Panc1 (cell line): ENCODE results near the gene AGRP. TPM values are rescaled to one million over a fixed set of nuclear protein-coding genes. Genes with fewer than 3 reads are reported as not detected.

Experiments
- ATAC-seq: fragments of 200-7000 bp; cut with Tn5 transposase; 2 replicates; pipeline ENCODE4 v1.9.1; 2020; ENCODE audit warnings: mild to moderate bottlenecking, moderate library complexity
- BruUV-seq: library from RNA; stranded (reverse); fragments of 400-500 nt; replicated peaks from 2 replicates; lab custom pipeline; 2021; lab: Mats Ljungman, UMichigan
- CTCF ChIA-PET: fragments of 300-600 bp; sonication (Branson Sonifier 250); formaldehyde crosslinking; loops from one replicate; lab custom pipeline; 2022; ENCODE audit warnings: antibody characterized with exemption; lab: Charles Lee
- POLR2A ChIA-PET: fragments of 300-600 bp; sonication (Branson Sonifier 250); formaldehyde crosslinking; loops from one replicate; lab custom pipeline; 2022; ENCODE audit warnings: antibody characterized with exemption; lab: Charles Lee
- DNase-seq: peaks from one replicate; pipeline ENCODE4 v3.0.0-alpha.2; 2010; ENCODE audit warnings: low read depth, low spot score
- H3K27ac ChIP-seq: 2 replicates; pipeline ENCODE4 v1.5.1; 2011; ENCODE audit warnings: mild to moderate bottlenecking, low read length, inconsistent platforms
- H3K27me3 ChIP-seq: fragments of 200-500 bp; sonication (Bioruptor generic); 2 replicates; pipeline ENCODE4 v1.6.0; 2014; ENCODE audit warnings: low read length, inconsistent platforms; ENCODE audit not compliant: control insufficient read depth, insufficient read depth
- H3K36me3 ChIP-seq: fragments of 200-500 bp; sonication (Bioruptor generic); 2 replicates; pipeline ENCODE4 v1.5.1; 2014; ENCODE audit warnings: inconsistent platforms, mild to moderate bottlenecking, low read length, moderate library complexity; ENCODE audit not compliant: control insufficient read depth, insufficient read depth
- H3K4me1 ChIP-seq: 2 replicates; pipeline ENCODE4 v1.5.1; 2011; ENCODE audit warnings: inconsistent platforms, mild to moderate bottlenecking, low read length, moderate library complexity; ENCODE audit not compliant: control insufficient read depth, insufficient read depth
- H3K4me3 ChIP-seq, 2 experiments: 2 replicates each; pipeline ENCODE4 v1.5.1; 2011 to 2012; ENCODE audit warnings: low read depth in 2 of 2, low read length in 2 of 2, mild to moderate bottlenecking in 2 of 2, inconsistent platforms in 1 of 2, moderate library complexity in 1 of 2
- H3K9me3 ChIP-seq: fragments of 200-500 bp; sonication (Bioruptor generic); 2 replicates; pipeline ENCODE4 v1.5.1; 2014; ENCODE audit warnings: low read depth, mild to moderate bottlenecking, inconsistent platforms, low read length, moderate library complexity; ENCODE audit not compliant: control insufficient read depth, insufficient read depth
- CTCF ChIP-seq: fragments of 450-650 bp; IDR thresholded peaks from 2 replicates; pipeline ENCODE4 v1.5.1; 2017; ENCODE audit warnings: mild to moderate bottlenecking
- POLR2AphosphoS5 ChIP-seq: IDR thresholded peaks from 2 replicates; pipeline ENCODE4 v1.6.1; 2012; ENCODE audit warnings: mild to moderate bottlenecking, low read depth, low read length, moderate library complexity
- REST ChIP-seq, 2 experiments: IDR thresholded peaks; 2 replicates each; pipeline ENCODE4 v1.6.1; 2011 to 2012; ENCODE audit warnings: low read depth in 2 of 2, control low read depth in 1 of 2, low read length in 1 of 2, mild to moderate bottlenecking in 1 of 2, moderate library complexity in 1 of 2; ENCODE audit not compliant: insufficient read depth in 1 of 2
- SIN3A ChIP-seq: IDR thresholded peaks from 2 replicates; pipeline ENCODE4 v1.6.1; 2012; ENCODE audit warnings: low read depth, mild to moderate bottlenecking, low read length, moderate library complexity, borderline replicate concordance; ENCODE audit not compliant: insufficient read depth
- TCF7L2 ChIP-seq: IDR thresholded peaks from 2 replicates; pipeline ENCODE4 v1.6.1; 2011; ENCODE audit warnings: mild to moderate bottlenecking, low read depth, low read length, inconsistent platforms
- in situ Hi-C: cut with HindIII; loops from 2 replicates; pipeline ENCODE4 v1.10.0; 2016; ENCODE audit warnings: low sequenced_read_pairs, low pct_unique_long_range_greater_than_20kb
- intact Hi-C: fragments of 100-400 bp; cut with micrococcal nuclease; formaldehyde crosslinking; loops from one replicate; pipeline ENCODE4 v1.10.0; 2022; ENCODE audit not compliant: unreplicated experiment
- total RNA-seq: library from RNA; stranded (reverse); gene quantifications from one replicate; pipeline ENCODE4 v1.2.1, GENCODE V29; 2021; ENCODE audit not compliant: unreplicated experiment

AGRP gene
- total RNA-seq, 1 experiment from 2014 or later = not detected

DNA sequence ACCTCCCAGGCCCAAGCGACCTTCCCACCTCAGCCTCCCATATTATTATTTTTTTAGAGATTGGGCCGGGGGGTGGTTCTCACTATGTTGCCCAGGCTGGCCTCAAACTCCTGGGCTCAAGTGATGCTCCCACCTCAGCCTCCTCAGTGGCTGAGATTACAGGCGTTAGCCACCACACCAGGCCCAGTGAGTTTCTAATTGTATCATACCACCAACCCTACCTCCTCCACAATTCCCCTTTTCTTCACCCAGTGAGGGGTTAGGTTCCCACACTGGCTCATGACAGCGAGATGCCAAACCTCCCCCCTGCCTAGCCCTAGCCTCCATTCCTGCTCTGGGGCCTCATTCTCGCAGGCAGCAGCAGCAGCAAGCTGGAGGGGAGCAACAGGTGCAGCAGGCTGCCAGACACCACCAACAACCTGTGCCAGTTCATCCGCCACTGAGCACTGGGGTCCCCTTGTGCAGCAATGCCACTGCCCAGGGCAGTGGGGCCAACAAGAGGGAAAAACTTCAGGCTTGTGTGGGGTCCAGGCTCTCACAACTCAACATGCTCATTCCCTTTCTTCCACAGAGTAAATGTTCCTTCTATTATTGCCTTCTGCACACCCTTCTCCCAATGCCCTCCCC, 11.5 kb downstream of the AGRP start:
- POLR2A ChIA-PET = no interaction called here
- intact Hi-C loops = no loop called here
- H3K9me3 ChIP-seq = no peaks in the 10 kb centered on the region
- TF ChIP-seq REST (IDR thresholded peaks at IDR 0.05; ENCODE audit: insufficient read depth in 1 of 2, low read depth in 2 of 2, low read length in 1 of 2) (no peak), TCF7L2 (no peak), POLR2AphosphoS5 (no peak), CTCF (no peak), SIN3A (no peak)
- no peaks in the 10 kb centered on the region for H3K36me3 ChIP-seq
- no peak for ATAC-seq
- no peak overlapping the region for H3K4me3 ChIP-seq
- CTCF ChIA-PET = interaction anchor here (0.7 kb wide), 1 partner anchor 198 kb away, joined by 3 read pairs; no protein-coding TSS in a partner anchor
- no TSS peak for BruUV-seq
- H3K27ac ChIP-seq = no peak overlapping the region
- in situ Hi-C loops = no loop called here
- H3K4me1 ChIP-seq = no peaks in the 10 kb centered on the region
- H3K27me3 ChIP-seq = no peaks in the 10 kb centered on the region
- DNase-seq = no peak

GRCh38 chr16:67470359-67470758, 13.0 kb downstream of the AGRP start:
- in situ Hi-C loops (no loop called here), intact Hi-C loops (no loop called here)
- H3K36me3 ChIP-seq = no peaks in the 10 kb centered on the region
- H3K9me3 ChIP-seq = no peaks in the 10 kb centered on the region
- no peak overlapping the region for H3K27ac ChIP-seq
- DNase-seq (no peak), ATAC-seq (no peak)
- ChIA-PET CTCF (interaction anchor here (0.7 to 1.1 kb wide), 2 partner anchors 11 to 26 kb away, joined by 3 to 8 read pairs; no protein-coding TSS in a partner anchor), POLR2A (no interaction called here)
- no peak overlapping the region for H3K4me3 ChIP-seq
- no peak for TF ChIP-seq TCF7L2
- TF ChIP-seq REST (IDR thresholded peaks at IDR 0.05; ENCODE audit: insufficient read depth in 1 of 2, low read depth in 2 of 2, low read length in 1 of 2) = no peak
- BruUV-seq = no TSS peak
- H3K27me3 ChIP-seq = no peaks in the 10 kb centered on the region
- H3K4me1 ChIP-seq = no peaks in the 10 kb centered on the region
